Neural crest cell (in vitro differentiated cells): ENCODE measurements around the gene RYR1. TPM values are rescaled to one million over a fixed set of nuclear protein-coding genes. Genes with fewer than 3 reads are reported as not detected.
A peak's percentile ranks its signal among the peaks of the same experiment; 100 is the strongest.

Experiments used
- DNase-seq: peaks from one replicate; pipeline ENCODE4 v3.0.0; 2021; ENCODE audit warnings: low read depth, mixed read lengths, low spot score
- H3K27ac Mint-ChIP-seq: one replicate; pipeline ENCODE4 v1.8.0; 2021; ENCODE audit warnings: mild to moderate bottlenecking, mixed read lengths; ENCODE audit not compliant: unreplicated experiment
- H3K27me3 Mint-ChIP-seq: 2 replicates; pipeline ENCODE4 v1.8.0; 2021; ENCODE audit warnings: low read depth, mild to moderate bottlenecking, mixed read lengths
- H3K36me3 Mint-ChIP-seq: 2 replicates; pipeline ENCODE4 v1.8.0; 2021; ENCODE audit warnings: low read depth, mild to moderate bottlenecking, mixed read lengths
- H3K4me1 Mint-ChIP-seq: 2 replicates; pipeline ENCODE4 v1.8.0; 2021; ENCODE audit warnings: mixed read lengths
- H3K4me3 Mint-ChIP-seq: one replicate; pipeline ENCODE4 v1.8.0; 2021; ENCODE audit warnings: mild to moderate bottlenecking, mixed read lengths
- H3K9me3 Mint-ChIP-seq: 2 replicates; pipeline ENCODE4 v1.8.0; 2021; ENCODE audit warnings: mixed read lengths
- total RNA-seq: library from RNA; stranded (reverse); gene quantifications from 2 replicates; pipeline ENCODE4 v1.2.1, GENCODE V29; 2021
- TF ChIP-seq, protein P1 (sequence below): fragments of 200-600 bp; sonication (generic); conservative IDR thresholded peaks from 2 replicates; pipeline ENCODE4 v1.5.0; 2021; ENCODE audit warnings: antibody characterized with exemption, mild to moderate bottlenecking

Gene RYR1
- total RNA-seq, 1 donor from 2014 or later = 1.1 TPM

GRCh38 chr19:38386300-38386970, 47.1 kb upstream of the RYR1 start:
- peaks cover 9% of the 10 kb centered on the region for H3K36me3 Mint-ChIP-seq
- no peak overlapping the region for H3K27ac Mint-ChIP-seq
- peaks cover 27% of the 10 kb centered on the region for H3K4me1 Mint-ChIP-seq
- no peak overlapping the region for H3K4me3 Mint-ChIP-seq
- TF ChIP-seq, protein P1, sequence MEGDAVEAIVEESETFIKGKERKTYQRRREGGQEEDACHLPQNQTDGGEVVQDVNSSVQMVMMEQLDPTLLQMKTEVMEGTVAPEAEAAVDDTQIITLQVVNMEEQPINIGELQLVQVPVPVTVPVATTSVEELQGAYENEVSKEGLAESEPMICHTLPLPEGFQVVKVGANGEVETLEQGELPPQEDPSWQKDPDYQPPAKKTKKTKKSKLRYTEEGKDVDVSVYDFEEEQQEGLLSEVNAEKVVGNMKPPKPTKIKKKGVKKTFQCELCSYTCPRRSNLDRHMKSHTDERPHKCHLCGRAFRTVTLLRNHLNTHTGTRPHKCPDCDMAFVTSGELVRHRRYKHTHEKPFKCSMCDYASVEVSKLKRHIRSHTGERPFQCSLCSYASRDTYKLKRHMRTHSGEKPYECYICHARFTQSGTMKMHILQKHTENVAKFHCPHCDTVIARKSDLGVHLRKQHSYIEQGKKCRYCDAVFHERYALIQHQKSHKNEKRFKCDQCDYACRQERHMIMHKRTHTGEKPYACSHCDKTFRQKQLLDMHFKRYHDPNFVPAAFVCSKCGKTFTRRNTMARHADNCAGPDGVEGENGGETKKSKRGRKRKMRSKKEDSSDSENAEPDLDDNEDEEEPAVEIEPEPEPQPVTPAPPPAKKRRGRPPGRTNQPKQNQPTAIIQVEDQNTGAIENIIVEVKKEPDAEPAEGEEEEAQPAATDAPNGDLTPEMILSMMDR = no peak
- DNase-seq = no peak
- peaks cover 4% of the 10 kb centered on the region for H3K27me3 Mint-ChIP-seq
- H3K9me3 Mint-ChIP-seq = no peaks in the 10 kb centered on the region

GRCh38 chr19:38386971-38387549, 46.4 kb upstream of the RYR1 start:
- H3K4me1 Mint-ChIP-seq = peaks cover 29% of the 10 kb centered on the region

DNA sequence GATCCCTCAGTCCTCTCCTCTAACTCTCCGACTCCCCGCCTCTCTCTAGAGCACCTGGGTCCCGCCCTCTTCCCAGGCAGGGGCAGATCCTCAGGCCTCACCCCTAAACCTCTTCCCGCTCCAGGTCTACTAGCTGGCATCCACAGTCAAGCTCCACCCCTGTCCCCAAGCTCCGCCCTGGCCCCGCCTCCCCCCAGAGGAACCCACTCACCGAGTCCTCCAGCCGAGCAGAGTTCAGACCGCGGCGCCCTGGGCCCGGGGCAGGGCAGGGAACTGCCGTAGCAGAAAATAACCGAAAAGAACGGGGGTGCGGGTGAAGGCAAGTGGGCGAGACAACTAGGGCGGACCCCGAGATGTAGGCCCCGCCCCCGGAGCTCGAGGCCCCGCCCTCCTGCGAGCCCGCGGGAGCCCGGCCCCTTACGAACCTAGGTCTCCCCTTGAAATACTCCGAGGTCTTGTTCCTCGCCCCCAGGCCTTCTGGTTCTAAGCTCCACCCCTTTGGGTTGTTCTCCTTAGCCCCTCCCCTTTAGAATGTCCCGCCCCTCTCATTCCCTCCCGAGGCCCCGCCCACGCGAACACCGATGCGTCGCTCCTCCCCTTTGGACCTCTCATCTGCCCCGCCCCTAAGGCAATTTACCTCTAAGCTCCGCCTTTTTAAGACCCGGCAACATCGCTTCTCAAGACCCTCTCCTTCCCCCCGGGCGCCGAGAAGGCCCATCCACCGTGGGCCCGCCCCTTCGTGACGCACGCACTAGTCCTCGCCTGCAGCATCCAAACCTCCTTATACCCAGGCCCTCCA, 45.7 kb upstream of the RYR1 start, which contains the start of gene GGN:
GGN (minus strand) TSS at position 485 of the 799 bp plus-strand sequence. CDS start 773 bp downstream, outside the sequence.
- TF ChIP-seq, protein P1 = no peak
- peak; percentile 93 for DNase-seq
- peak within 1 kb of the TSS; percentile 96 for H3K4me3 Mint-ChIP-seq
- peak within 1 kb of the TSS; percentile 78 for H3K27ac Mint-ChIP-seq
- peaks cover 4% of the 10 kb centered on the region for H3K27me3 Mint-ChIP-seq
- H3K4me1 Mint-ChIP-seq = peaks cover 32% of the 10 kb centered on the region
- no peaks in the 10 kb centered on the region for H3K9me3 Mint-ChIP-seq
- H3K36me3 Mint-ChIP-seq = peaks cover 8% of the 10 kb centered on the region

More at GRCh38 chr19:38386971-38387549, 46.4 kb upstream of the RYR1 start:
- H3K4me3 Mint-ChIP-seq = peak overlapping the region; percentile 96
- peaks cover 4% of the 10 kb centered on the region for H3K27me3 Mint-ChIP-seq
- H3K9me3 Mint-ChIP-seq = no peaks in the 10 kb centered on the region
- DNase-seq = no peak
- peaks cover 8% of the 10 kb centered on the region for H3K36me3 Mint-ChIP-seq
- TF ChIP-seq, protein P1 = no peak
- peak overlapping the region; percentile 78 for H3K27ac Mint-ChIP-seq

DNA sequence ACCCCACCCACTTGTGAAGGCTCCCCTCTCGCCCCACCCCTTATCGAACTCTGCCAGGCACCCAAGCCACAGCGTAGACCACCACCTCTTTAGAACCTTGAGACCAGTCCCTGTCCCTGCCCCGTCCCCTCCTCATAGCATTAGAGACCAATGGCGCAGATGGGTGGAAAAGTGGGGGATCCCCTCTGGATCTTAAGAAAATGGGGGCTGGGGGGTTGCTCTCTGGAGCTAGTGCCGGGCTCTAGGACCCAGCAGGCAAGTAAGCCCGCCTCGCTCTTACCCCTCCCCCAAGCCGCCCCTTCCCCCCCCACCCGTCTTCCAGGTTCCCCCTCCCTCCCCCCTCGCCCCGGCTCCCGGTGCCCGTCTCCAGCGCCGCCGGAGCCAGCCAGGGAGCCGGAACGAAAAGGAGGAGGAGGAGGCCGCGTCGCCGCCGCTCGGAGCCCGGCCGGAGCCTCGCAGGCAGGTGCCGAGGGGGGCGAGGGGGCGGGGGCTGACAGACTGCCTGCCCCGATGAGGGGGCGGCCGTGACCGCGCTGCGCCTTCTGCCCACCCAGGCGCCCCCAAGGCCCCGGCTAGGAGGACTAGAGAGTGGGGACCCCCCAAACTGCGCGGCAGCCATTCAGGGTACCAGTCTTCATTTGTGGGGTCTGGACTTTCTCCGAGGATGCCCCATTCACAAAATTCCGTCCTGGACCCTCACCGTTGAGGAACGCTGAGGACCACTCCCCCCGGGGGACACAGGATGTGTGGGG, 45.0 kb upstream of the RYR1 start, which contains the start of gene SPRED3:
SPRED3 (plus strand) TSS at position 349 of the 752 bp plus-strand sequence. CDS start 1,606 bp downstream, outside the sequence.
- Mint-ChIP-seq H3K4me3 (peak within 1 kb of the TSS; percentile 96), H3K9me3 (no peaks in the 10 kb centered on the region), H3K27ac (peak within 1 kb of the TSS; percentile 89), H3K36me3 (peaks cover 9% of the 10 kb centered on the region), H3K27me3 (peaks cover 4% of the 10 kb centered on the region), H3K4me1 (peaks cover 35% of the 10 kb centered on the region)
- DNase-seq = no peak
- TF ChIP-seq, protein P1 = no peak
